ENCODE measurements around the gene GGTLC1. TPM values are rescaled to one million over a fixed set of nuclear protein-coding genes. Genes with fewer than 3 reads are reported as not detected.
"Not testable (repeated sequence)": the region's sequence is repeated elsewhere in the genome, so short reads cannot be mapped to it uniquely, and the experiment has no call there.

Gene GGTLC1
- total RNA-seq, 2 donors from 2014 or later, result not detected

DNA sequence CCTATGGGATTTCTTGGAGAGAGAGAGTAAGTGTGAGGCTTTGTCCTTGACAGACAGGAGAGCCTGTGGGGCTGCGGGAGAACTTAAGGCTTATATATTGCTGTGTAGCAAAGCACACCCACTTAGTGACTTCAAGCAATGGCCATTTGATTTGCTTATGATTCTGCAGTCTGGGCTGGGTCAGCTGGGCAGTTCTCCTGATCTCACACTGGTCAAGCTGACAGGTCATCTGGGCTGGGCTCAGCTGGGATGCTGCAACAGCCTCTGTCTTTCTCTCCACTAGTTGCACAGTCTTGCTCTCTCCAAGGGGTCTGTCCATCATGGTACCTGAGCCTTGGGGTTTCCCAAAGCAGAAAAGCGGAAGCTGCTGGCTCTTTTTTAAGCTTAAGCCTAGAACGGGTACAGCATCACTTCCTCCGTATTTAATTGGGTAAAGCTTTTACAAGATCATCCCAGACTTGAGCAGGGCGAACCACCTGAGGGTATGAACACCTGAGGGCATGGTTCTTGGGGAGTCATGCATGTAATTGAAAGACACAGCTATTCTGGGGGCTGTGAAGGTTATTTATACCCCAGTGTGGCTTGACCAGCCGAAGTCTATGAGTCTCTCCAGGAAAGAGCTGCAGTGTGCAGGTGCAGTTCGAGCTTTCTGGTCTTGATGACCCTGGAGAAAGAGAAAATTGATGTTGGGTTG lies 13.3 kb upstream of the GGTLC1 start:
- DNase-seq (ENCODE audit: low spot score in 2 of 2) (no peak), ATAC-seq (no peak)
- Mint-ChIP-seq H3K27ac (no peak overlapping the region), H3K9me3 (no peaks in the 10 kb centered on the region), H3K36me3 (no peaks in the 10 kb centered on the region)

- Mint-ChIP-seq H3K36me3 (no peaks in the 10 kb centered on the region), H3K9me3 (no peaks in the 10 kb centered on the region), H3K27ac (no peak overlapping the region)
- ATAC-seq, result no peak
- DNase-seq (ENCODE audit: low spot score in 2 of 2), result no peak
These were observed 10.3 kb upstream of the GGTLC1 start for GRCh38 chr20:23998844-23999243.

GRCh38 chr20:23998392-23998791 lies 9.8 kb upstream of the GGTLC1 start:
- H3K9me3 Mint-ChIP-seq, result no peaks in the 10 kb centered on the region
- H3K36me3 Mint-ChIP-seq, result no peaks in the 10 kb centered on the region
- no peak overlapping the region for H3K27ac Mint-ChIP-seq
- ATAC-seq, result no peak
- DNase-seq (ENCODE audit: low spot score in 2 of 2), result no peak

GRCh38 chr20:23995905-23996666 lies 7.5 kb upstream of the GGTLC1 start:
- DNase-seq (ENCODE audit: low spot score in 2 of 2), result peak in 1 of 2 donors; percentile 44
- peak in 1 of 2 donors; percentile 34 for ATAC-seq
- Mint-ChIP-seq H3K9me3 (no peaks in the 10 kb centered on the region), H3K36me3 (no peaks in the 10 kb centered on the region), H3K27ac (no peak overlapping the region)

DNA sequence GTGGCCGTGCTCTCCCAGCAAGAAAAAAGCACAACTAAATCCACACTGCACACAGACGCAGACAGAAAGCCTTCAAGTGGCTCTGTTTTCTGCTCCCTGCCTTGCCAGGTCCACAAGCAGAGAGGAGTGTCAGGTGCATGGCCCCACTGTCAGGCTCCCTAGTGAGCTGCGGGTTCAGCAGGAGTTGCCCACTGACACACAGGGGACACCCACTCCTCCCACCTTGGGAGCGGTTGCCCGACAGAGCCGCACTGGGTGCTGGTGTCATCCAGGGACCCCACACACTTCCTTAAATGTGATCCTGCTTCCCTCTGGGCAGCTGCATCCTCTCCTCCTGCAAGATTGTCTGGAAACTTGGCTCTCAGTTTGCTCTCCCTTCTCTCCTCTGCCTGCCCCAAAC lies 6.7 kb upstream of the GGTLC1 start:
- not testable (repeated sequence) for H3K27ac Mint-ChIP-seq; ATAC-seq; DNase-seq (ENCODE audit: low spot score in 2 of 2); H3K9me3 Mint-ChIP-seq; H3K36me3 Mint-ChIP-seq

DNA sequence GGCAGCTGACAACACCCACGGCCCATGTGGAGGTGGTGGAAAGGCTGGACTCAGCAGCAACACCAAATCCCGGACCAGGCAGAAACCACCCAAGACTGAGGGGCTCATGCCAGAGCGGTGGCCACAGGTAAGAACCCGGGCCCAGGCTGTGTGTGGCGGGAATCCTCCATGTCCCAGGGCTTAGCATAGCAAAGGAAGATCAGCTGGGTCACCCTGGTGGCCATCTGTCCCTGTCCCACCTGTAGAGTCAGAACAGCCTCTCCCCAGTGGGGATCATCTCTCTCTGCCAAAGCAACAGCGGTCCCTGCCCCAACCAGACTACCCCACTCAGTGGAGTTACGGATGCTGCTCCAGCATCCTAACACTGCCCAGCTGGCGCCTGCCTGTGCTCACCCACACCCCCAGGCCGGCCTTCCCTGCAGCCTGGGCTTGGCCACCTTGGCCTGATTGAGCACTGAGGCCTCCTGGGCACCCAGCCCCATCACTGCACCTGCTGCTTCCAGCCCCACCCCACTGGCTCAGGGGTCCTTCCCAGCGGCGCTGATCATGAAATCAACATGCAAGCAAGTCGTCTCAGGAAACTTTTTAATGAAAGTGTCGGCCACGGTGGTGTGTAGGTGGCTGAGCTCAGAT lies 5.5 kb upstream of the GGTLC1 start:
- ATAC-seq; H3K36me3 Mint-ChIP-seq; H3K27ac Mint-ChIP-seq; DNase-seq (ENCODE audit: low spot score in 2 of 2); H3K9me3 Mint-ChIP-seq: not testable (repeated sequence)

DNA sequence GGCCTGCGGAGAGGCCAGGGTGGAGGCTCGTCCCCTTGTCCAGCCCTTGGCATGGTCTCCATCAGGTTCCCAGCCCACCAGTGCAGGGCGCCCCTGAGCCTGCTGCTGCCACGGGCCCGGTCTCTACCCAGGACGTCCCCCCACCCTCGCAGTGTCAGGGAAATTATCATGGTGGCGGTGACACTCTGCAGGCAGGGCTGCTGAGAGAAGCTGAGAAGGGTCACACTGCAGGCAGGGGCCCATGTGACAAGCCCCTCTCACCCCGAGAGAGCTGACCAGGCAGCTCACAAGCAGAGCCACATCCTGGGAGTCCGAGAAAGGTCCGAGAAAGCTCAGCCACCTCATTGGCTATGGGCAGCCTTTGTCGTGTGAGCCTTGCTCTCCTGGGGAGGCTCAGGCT lies 4.9 kb upstream of the GGTLC1 start:
- not testable (repeated sequence) for DNase-seq (ENCODE audit: low spot score in 2 of 2); H3K9me3 Mint-ChIP-seq; H3K36me3 Mint-ChIP-seq; H3K27ac Mint-ChIP-seq; ATAC-seq

- not testable (repeated sequence) for H3K27ac Mint-ChIP-seq; H3K9me3 Mint-ChIP-seq; ATAC-seq; H3K36me3 Mint-ChIP-seq; DNase-seq (ENCODE audit: low spot score in 2 of 2)
These were observed 1.7 kb upstream of the GGTLC1 start for GRCh38 chr20:23990296-23990695.

DNA sequence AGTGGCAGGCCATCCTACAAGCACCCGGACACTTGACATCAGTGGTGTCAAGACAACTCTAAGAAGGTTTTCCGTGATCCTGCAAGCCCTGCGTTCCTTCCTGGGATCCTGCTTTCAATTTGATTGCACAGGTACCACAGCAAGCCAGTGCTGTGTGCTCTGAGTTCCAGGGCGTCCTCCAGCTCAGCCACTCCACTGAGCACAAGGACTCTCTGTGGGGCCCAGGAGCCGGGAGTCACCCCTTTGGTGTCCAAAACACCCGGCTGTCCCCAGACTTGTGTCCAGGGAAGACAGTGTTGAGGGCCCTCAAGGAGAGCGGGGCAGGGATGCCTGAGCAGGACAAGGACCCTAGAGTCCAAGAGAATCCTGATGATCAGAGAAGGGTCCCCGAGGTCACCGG lies 387 bp upstream of the GGTLC1 start:
- H3K27ac Mint-ChIP-seq; H3K9me3 Mint-ChIP-seq; DNase-seq (ENCODE audit: low spot score in 2 of 2); ATAC-seq; H3K36me3 Mint-ChIP-seq: not testable (repeated sequence)

- DNase-seq (ENCODE audit: low spot score in 2 of 2); H3K9me3 Mint-ChIP-seq; H3K36me3 Mint-ChIP-seq; ATAC-seq: not testable (repeated sequence)
- peak overlapping the region in 1 of 2 donors; percentile 7 for H3K27ac Mint-ChIP-seq
These were observed 1.9 kb downstream of the GGTLC1 start for GRCh38 chr20:23986716-23987115.

DNA sequence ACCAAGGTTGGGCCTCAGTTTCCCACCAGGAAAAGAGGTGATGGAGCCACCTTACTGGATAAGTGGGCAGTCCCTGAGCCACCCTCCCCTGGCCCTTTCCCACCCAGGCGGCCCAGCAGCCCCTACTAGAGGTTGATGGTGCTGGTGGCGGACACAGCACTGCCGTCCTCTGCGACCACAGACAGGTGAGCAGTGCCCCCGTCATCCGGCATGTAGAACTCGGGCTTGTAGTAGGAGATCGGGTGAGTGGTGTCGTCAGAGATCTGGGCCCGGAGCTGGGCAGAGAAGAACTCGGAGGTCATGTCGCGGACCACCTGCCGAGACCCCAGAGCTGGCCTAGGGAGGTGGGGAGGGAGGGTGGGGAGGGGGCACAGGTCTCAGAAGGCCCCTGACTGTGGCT lies 2.3 kb downstream of the GGTLC1 start:
- ATAC-seq; H3K36me3 Mint-ChIP-seq; DNase-seq (ENCODE audit: low spot score in 2 of 2): not testable (repeated sequence)

DNA sequence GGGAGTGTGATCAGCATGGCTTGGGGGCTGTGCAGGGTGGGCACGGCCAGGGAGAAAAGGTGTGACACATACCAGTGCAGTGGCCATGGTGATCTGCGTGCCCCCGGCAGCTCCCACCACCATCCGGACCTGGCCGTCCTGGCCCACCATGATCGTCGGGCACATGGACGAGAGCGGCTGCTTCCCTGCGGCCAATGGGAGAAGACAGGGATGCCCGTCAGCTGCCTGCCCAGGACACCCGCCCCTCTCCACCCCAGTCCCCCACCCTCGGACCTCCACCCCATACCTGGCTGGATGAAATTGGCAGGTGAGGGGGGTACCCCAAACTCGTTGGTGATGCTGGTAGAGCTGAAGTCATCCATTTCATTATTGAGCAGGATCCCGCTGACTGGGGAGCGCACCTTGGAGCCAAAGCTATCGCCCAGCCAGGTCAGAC lies 2.8 kb downstream of the GGTLC1 start:
- H3K9me3 Mint-ChIP-seq; DNase-seq (ENCODE audit: low spot score in 2 of 2); H3K36me3 Mint-ChIP-seq; H3K27ac Mint-ChIP-seq; ATAC-seq: not testable (repeated sequence)

More for the DNA sequence above, 2.3 kb downstream of the GGTLC1 start:
- H3K9me3 Mint-ChIP-seq, H3K27ac Mint-ChIP-seq: not testable (repeated sequence)

DNA sequence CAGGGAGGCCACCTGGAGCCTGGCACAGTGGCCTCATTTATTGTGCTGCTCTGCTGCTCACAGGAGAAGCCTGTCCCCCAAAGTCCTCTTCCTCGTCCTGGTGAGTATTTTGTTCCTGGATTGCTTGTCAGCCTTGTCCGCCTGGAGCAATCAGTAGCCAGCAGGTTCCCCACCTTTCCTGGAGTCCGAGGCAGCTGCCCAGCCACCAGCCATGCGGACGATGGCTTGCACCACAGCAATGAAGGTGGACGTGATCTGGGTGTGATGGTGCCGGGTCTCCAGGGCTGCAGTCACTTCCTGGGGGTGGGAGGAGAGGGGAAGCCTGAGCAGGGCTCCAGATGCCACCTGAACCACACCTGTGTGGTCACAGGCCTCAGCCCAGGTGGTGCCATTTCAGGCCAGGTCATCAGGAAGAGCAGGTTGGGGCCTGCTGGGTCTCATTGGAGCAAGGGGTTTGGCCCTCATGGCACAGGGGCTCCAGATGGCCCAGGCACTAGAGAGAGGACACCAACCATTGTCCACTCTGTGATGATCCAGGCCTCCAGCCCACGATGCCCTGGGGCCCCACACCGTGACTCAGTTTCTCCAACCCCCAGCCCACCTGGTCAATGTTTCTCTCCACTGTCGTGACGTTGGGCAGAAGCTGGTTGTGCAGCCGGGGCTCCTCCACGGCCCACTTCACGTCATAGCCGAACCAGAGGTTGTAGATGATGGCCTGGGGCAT lies 3.4 kb downstream of the GGTLC1 start:
- not testable (repeated sequence) for H3K36me3 Mint-ChIP-seq; DNase-seq (ENCODE audit: low spot score in 2 of 2); H3K9me3 Mint-ChIP-seq; H3K27ac Mint-ChIP-seq; ATAC-seq

GRCh38 chr20:23984476-23985023 lies 4.0 kb downstream of the GGTLC1 start:
- H3K27ac Mint-ChIP-seq; H3K9me3 Mint-ChIP-seq; H3K36me3 Mint-ChIP-seq; DNase-seq (ENCODE audit: low spot score in 2 of 2); ATAC-seq: not testable (repeated sequence)

DNA sequence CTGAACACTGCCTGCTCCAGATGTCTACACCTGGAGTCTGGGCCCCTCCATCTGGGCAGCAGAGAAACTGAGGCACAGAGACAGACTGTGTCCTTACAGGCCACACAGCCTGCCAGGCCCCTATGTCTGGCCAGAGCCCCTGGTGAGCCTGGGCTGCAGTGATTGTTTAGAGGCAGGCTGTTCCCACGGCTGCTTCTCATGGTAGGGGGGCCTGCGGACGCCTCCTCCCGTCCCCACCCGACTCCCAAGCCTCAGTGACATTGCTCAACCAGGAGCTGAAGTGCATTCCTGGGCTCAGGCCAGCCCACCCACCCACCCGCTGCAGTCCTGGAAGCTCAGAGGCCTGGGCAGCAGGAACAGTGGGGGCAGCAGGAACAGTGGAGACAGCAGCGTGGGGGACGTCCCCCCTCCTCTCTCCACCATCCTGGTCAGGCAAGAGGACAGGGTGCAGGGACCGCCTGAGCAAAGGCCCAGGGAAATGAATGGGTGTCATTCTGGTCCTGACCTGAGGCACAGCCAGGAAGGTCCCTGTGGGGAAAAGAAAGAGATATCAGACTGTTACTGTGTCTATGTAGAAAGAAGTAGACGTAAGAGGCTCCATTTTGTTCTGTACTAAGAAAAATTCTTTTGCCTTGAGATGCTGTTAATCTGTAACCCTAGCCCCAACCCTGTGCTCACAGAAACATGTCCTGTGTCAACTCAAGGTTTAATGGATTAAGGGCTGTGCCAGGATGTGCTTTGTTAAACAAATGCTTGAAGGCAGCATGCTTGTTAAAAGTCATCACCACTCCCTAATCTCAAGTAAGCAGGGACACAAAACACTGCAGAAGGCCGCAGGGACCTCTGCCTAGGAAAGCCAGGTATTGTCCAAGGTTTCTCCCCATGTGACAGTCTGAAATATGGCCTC lies 6.2 kb downstream of the GGTLC1 start:
- not testable (repeated sequence) for H3K9me3 Mint-ChIP-seq; H3K36me3 Mint-ChIP-seq; ATAC-seq; DNase-seq (ENCODE audit: low spot score in 2 of 2); H3K27ac Mint-ChIP-seq

- not testable (repeated sequence) for DNase-seq (ENCODE audit: low spot score in 2 of 2); ATAC-seq; H3K9me3 Mint-ChIP-seq; H3K27ac Mint-ChIP-seq; H3K36me3 Mint-ChIP-seq
These were observed 7.1 kb downstream of the GGTLC1 start for GRCh38 chr20:23981526-23981925.

All from activated naive CD4-positive, alpha-beta T cell treated with anti-CD3 and anti-CD28 coated beads, Interleukin-2, amount 50 U/mL, for 72 hours (primary cell).